ENCODE results near the gene HBZ.
"Not testable (repeated sequence)": the region's sequence is repeated elsewhere in the genome, so short reads cannot be mapped to it uniquely, and the experiment has no call there.

The HBZ gene

DNA sequence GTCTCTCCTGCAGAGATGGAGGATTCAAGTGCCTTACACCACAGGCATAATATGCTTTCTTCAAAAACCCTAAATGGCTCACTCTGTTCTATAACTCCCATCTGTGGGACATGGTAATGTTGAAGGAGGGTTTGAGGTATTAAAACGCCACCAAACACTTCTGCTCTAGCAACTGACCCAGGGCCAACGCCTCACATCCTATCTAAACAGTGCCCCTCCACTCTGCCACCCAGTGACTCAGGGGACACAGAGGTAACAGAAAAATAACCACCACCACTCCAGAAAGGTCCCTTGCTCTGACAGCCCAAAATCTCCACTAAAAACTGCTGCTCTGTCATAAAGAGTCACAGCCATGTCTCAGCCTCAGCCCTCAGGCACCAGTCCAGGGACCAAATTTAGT, 31.7 kb upstream of the HBZ start:
- no peak overlapping the region for H3K23ac ChIP-seq (ENCODE audit: low read depth, low read length, poor library complexity)
- H3K9me3 ChIP-seq (replicated peaks in 1 of 2; ENCODE audit: control insufficient read depth in 2 of 2, insufficient read depth in 1 of 2, low read depth in 1 of 2, low read length in 2 of 2) = no peaks in the 10 kb centered on the region
- WGBS, 2 donors (ENCODE audit: extremely low coverage in 2 of 2, insufficient read length in 2 of 2, insufficient replicate concordance in 1 of 2) = no CpG with 5 or more reads among the region's 2 CpGs
- H3K27ac ChIP-seq (replicated peaks; ENCODE audit: low read length) = no peak overlapping the region
- peaks cover 4% of the 10 kb centered on the region for H3K79me1 ChIP-seq (ENCODE audit: low read depth, low read length)
- no peak overlapping the region for H3K9ac ChIP-seq (ENCODE audit: low read depth, low read length, poor library complexity)
- no peak overlapping the region for H2BK15ac ChIP-seq (ENCODE audit: low read length)
- H2BK12ac ChIP-seq (ENCODE audit: low read length) = no peak overlapping the region
- H3K14ac ChIP-seq (ENCODE audit: low read length) = no peak overlapping the region
- H4K91ac ChIP-seq (ENCODE audit: low read depth, low read length, poor library complexity) = no peak overlapping the region
- H3K36me3 ChIP-seq (replicated peaks in 1 of 2; ENCODE audit: control insufficient read depth in 2 of 2, insufficient read depth in 2 of 2, low read length in 2 of 2) = peaks cover 0 to 12% of the 10 kb centered on the region in 2 donors
- H2AFZ ChIP-seq (ENCODE audit: low read length) = no peak overlapping the region
- no peak overlapping the region for H3K18ac ChIP-seq (ENCODE audit: low read length)
- no peak overlapping the region for H3K4me3 ChIP-seq (ENCODE audit: low read length in 2 of 2)
- H3K4ac ChIP-seq (ENCODE audit: low read length) = no peak overlapping the region
- no peak overlapping the region for H2AK5ac ChIP-seq (ENCODE audit: low read depth, low read length)
- DNase-seq (ENCODE audit: low spot score) = no peak
- H3K4me1 ChIP-seq (ENCODE audit: control insufficient read depth in 2 of 2, insufficient read depth in 1 of 2, low read depth in 1 of 2, low read length in 2 of 2) = peaks cover 0 to 3% of the 10 kb centered on the region in 2 donors
- no peak overlapping the region for H2BK120ac ChIP-seq (ENCODE audit: low read depth, low read length)
- no peak overlapping the region for H2BK5ac ChIP-seq (ENCODE audit: low read length)
- H3K27me3 ChIP-seq (ENCODE audit: control insufficient read depth in 3 of 3, insufficient read depth in 3 of 3, low read depth in 1 of 3, low read length in 3 of 3) = no peaks in the 10 kb centered on the region
- no peak overlapping the region for H4K8ac ChIP-seq (ENCODE audit: low read depth, low read length)
- H3K4me2 ChIP-seq (ENCODE audit: insufficient read depth, low read length, poor library complexity, severe bottlenecking) = no peak overlapping the region

DNA sequence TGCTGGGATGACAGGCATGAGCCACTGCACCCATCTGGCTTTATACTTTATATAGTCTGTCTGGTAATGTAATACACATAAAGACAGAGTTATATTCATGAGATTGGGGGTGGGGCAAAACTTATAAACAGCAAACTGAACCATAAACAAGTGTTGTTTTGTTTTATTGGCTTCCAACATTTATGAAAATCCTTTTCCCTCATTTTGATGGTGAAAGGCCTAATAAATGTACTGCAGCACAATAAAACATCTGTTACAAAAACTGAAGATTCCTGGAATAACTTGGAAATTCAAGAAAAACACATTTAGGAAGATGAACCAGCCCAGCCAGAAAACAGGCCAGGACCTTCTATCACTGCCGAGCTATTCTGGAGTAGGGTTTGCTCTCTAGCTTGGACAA, 30.1 kb upstream of the HBZ start:
- H3K27ac ChIP-seq (replicated peaks; ENCODE audit: low read length) = no peak overlapping the region
- no peak overlapping the region for H3K4ac ChIP-seq (ENCODE audit: low read length)
- no peak overlapping the region for H3K9ac ChIP-seq (ENCODE audit: low read depth, low read length, poor library complexity)
- no peak overlapping the region for H2BK12ac ChIP-seq (ENCODE audit: low read length)
- no peak overlapping the region for H3K23ac ChIP-seq (ENCODE audit: low read depth, low read length, poor library complexity)
- H2BK5ac ChIP-seq (ENCODE audit: low read length) = no peak overlapping the region
- no peak overlapping the region for H2BK120ac ChIP-seq (ENCODE audit: low read depth, low read length)
- H2AK5ac ChIP-seq (ENCODE audit: low read depth, low read length) = no peak overlapping the region
- no peaks in the 10 kb centered on the region for H3K9me3 ChIP-seq (replicated peaks in 1 of 2; ENCODE audit: control insufficient read depth in 2 of 2, insufficient read depth in 1 of 2, low read depth in 1 of 2, low read length in 2 of 2)
- peaks cover 4% of the 10 kb centered on the region for H3K79me1 ChIP-seq (ENCODE audit: low read depth, low read length)
- peaks cover 0 to 3% of the 10 kb centered on the region in 2 donors for H3K4me1 ChIP-seq (ENCODE audit: control insufficient read depth in 2 of 2, insufficient read depth in 1 of 2, low read depth in 1 of 2, low read length in 2 of 2)
- DNase-seq (ENCODE audit: low spot score) = no peak
- H3K27me3 ChIP-seq (ENCODE audit: control insufficient read depth in 3 of 3, insufficient read depth in 3 of 3, low read depth in 1 of 3, low read length in 3 of 3) = no peaks in the 10 kb centered on the region
- no peak overlapping the region for H2BK15ac ChIP-seq (ENCODE audit: low read length)
- no peak overlapping the region for H3K4me2 ChIP-seq (ENCODE audit: insufficient read depth, low read length, poor library complexity, severe bottlenecking)
- no peak overlapping the region for H2AFZ ChIP-seq (ENCODE audit: low read length)
- H3K4me3 ChIP-seq (ENCODE audit: low read length in 2 of 2) = no peak overlapping the region
- no peak overlapping the region for H3K18ac ChIP-seq (ENCODE audit: low read length)
- no peak overlapping the region for H3K14ac ChIP-seq (ENCODE audit: low read length)
- no peak overlapping the region for H4K8ac ChIP-seq (ENCODE audit: low read depth, low read length)
- no CpG with 5 or more reads among the region's 1 CpG for WGBS, 2 donors (ENCODE audit: extremely low coverage in 2 of 2, insufficient read length in 2 of 2, insufficient replicate concordance in 1 of 2)
- peaks cover 0 to 5% of the 10 kb centered on the region in 2 donors for H3K36me3 ChIP-seq (replicated peaks in 1 of 2; ENCODE audit: control insufficient read depth in 2 of 2, insufficient read depth in 2 of 2, low read length in 2 of 2)
- no peak overlapping the region for H4K91ac ChIP-seq (ENCODE audit: low read depth, low read length, poor library complexity)

DNA sequence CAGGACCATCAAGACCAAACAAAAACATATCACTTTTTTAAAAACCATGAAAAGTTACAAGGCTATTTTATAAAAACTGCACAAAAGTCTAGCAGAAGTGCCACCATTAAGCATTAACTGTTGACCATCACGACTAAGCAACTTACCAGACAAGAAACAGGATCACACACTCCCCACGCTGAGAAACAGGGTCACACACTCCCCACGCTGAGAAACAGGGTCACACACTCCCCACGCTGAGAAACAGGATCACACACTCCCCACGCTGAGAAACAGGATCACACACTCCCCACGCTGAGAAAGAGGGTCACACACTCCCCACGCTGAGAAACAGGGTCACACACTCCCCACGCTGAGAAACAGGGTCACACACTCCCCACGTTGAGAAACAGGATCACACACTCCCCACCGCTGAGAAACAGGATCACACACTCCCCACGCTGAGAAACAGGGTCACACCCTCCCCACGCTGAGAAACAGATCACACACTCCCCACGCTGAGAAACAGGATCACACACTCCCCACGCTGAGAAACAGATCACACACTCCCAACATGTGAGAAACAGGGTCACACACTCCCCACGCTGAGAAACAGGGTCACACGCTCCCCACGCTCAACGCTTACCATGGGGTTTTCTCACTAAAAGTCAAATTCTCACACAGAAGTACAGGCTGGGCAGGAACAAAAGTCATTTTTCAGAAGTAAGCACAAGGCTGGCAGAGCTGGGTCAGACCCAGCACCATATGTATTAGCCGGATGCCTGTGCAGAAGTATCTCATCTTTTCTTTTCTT, 28.7 kb upstream of the HBZ start:
- H2AK5ac ChIP-seq (ENCODE audit: low read depth, low read length); H2AFZ ChIP-seq (ENCODE audit: low read length); H4K8ac ChIP-seq (ENCODE audit: low read depth, low read length); H3K23ac ChIP-seq (ENCODE audit: low read depth, low read length, poor library complexity); H3K9me3 ChIP-seq (replicated peaks in 1 of 2; ENCODE audit: control insufficient read depth in 2 of 2, insufficient read depth in 1 of 2, low read depth in 1 of 2, low read length in 2 of 2); H3K14ac ChIP-seq (ENCODE audit: low read length); DNase-seq (ENCODE audit: low spot score); H4K91ac ChIP-seq (ENCODE audit: low read depth, low read length, poor library complexity); H3K4me3 ChIP-seq (ENCODE audit: low read length in 2 of 2); H3K4ac ChIP-seq (ENCODE audit: low read length); H2BK12ac ChIP-seq (ENCODE audit: low read length); H3K9ac ChIP-seq (ENCODE audit: low read depth, low read length, poor library complexity); H3K18ac ChIP-seq (ENCODE audit: low read length); H2BK5ac ChIP-seq (ENCODE audit: low read length); H3K4me1 ChIP-seq (ENCODE audit: control insufficient read depth in 2 of 2, insufficient read depth in 1 of 2, low read depth in 1 of 2, low read length in 2 of 2); H2BK120ac ChIP-seq (ENCODE audit: low read depth, low read length); H3K79me1 ChIP-seq (ENCODE audit: low read depth, low read length); H3K4me2 ChIP-seq (ENCODE audit: insufficient read depth, low read length, poor library complexity, severe bottlenecking); H3K27ac ChIP-seq (replicated peaks; ENCODE audit: low read length); H2BK15ac ChIP-seq (ENCODE audit: low read length); H3K27me3 ChIP-seq (ENCODE audit: control insufficient read depth in 3 of 3, insufficient read depth in 3 of 3, low read depth in 1 of 3, low read length in 3 of 3); H3K36me3 ChIP-seq (replicated peaks in 1 of 2; ENCODE audit: control insufficient read depth in 2 of 2, insufficient read depth in 2 of 2, low read length in 2 of 2): not testable (repeated sequence)
- WGBS, 2 donors (ENCODE audit: extremely low coverage in 2 of 2, insufficient read length in 2 of 2, insufficient replicate concordance in 1 of 2) = no CpG with 5 or more reads among the region's 19 CpGs

DNA sequence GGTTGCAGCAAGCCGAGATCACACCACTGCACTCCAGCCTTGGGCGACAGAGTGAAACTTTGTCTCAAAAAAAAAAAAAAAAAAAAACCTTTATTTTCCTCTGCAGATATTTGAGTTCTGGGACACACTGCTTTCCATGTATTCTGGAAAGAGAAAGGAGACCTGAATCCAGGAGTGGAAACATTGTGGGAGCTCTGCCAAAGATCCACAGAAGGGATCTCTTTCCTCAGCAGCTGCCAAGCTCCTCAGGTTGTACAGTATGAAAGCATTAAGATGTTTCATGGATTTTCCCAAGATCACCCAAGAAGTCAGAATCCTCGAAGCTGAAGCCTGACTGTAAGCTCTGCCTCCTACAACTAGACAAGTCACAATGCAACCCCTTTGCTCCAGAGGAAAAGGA, 27.4 kb upstream of the HBZ start:
- Histone ChIP-seq H3K79me1 (ENCODE audit: low read depth, low read length) (peaks cover 2% of the 10 kb centered on the region), H2BK5ac (ENCODE audit: low read length) (no peak overlapping the region), H2BK120ac (ENCODE audit: low read depth, low read length) (no peak overlapping the region), H3K4ac (ENCODE audit: low read length) (no peak overlapping the region), H3K27me3 (ENCODE audit: control insufficient read depth in 3 of 3, insufficient read depth in 3 of 3, low read depth in 1 of 3, low read length in 3 of 3) (no peaks in the 10 kb centered on the region), H3K27ac (replicated peaks; ENCODE audit: low read length) (no peak overlapping the region), H4K8ac (ENCODE audit: low read depth, low read length) (no peak overlapping the region), H4K91ac (ENCODE audit: low read depth, low read length, poor library complexity) (no peak overlapping the region), H2AFZ (ENCODE audit: low read length) (no peak overlapping the region), H2AK5ac (ENCODE audit: low read depth, low read length) (no peak overlapping the region), H3K9me3 (replicated peaks in 1 of 2; ENCODE audit: control insufficient read depth in 2 of 2, insufficient read depth in 1 of 2, low read depth in 1 of 2, low read length in 2 of 2) (no peaks in the 10 kb centered on the region), H2BK15ac (ENCODE audit: low read length) (no peak overlapping the region), H2BK12ac (ENCODE audit: low read length) (no peak overlapping the region), H3K14ac (ENCODE audit: low read length) (no peak overlapping the region), H3K4me3 (ENCODE audit: low read length in 2 of 2) (no peak overlapping the region), H3K9ac (ENCODE audit: low read depth, low read length, poor library complexity) (no peak overlapping the region), H3K4me2 (ENCODE audit: insufficient read depth, low read length, poor library complexity, severe bottlenecking) (no peak overlapping the region), H3K36me3 (replicated peaks in 1 of 2; ENCODE audit: control insufficient read depth in 2 of 2, insufficient read depth in 2 of 2, low read length in 2 of 2) (peaks cover 0 to 3% of the 10 kb centered on the region in 2 donors), H3K4me1 (ENCODE audit: control insufficient read depth in 2 of 2, insufficient read depth in 1 of 2, low read depth in 1 of 2, low read length in 2 of 2) (no peaks in the 10 kb centered on the region), H3K23ac (ENCODE audit: low read depth, low read length, poor library complexity) (no peak overlapping the region), H3K18ac (ENCODE audit: low read length) (no peak overlapping the region)
- WGBS, 2 donors (ENCODE audit: extremely low coverage in 2 of 2, insufficient read length in 2 of 2, insufficient replicate concordance in 1 of 2) = no CpG with 5 or more reads among the region's 3 CpGs
- no peak for DNase-seq (ENCODE audit: low spot score)
